NB4 (cell line): Measurements from ENCODE around the gene PA2G4.

Source experiments
- POLR2A ChIP-seq: IDR thresholded peaks from 2 replicates; pipeline ENCODE4 v1.6.1; 2011; ENCODE audit warnings: mild to moderate bottlenecking; ENCODE audit not compliant: insufficient read length; ENCODE audit errors: extremely low read depth
- TF ChIP-seq, protein P1 (sequence below): IDR thresholded peaks from one replicate; pipeline ENCODE4 v1.5.1; 2012; ENCODE audit warnings: low read depth, low read length
- TF ChIP-seq, protein P2 (sequence below): IDR thresholded peaks from 2 replicates; pipeline ENCODE4 v1.6.1; 2011; ENCODE audit warnings: low read depth, low read length

GRCh38 chr12:56116267-56117081, 12.1 kb downstream of the PA2G4 start, which contains the start of gene RPL41:
- TF ChIP-seq, protein P1, sequence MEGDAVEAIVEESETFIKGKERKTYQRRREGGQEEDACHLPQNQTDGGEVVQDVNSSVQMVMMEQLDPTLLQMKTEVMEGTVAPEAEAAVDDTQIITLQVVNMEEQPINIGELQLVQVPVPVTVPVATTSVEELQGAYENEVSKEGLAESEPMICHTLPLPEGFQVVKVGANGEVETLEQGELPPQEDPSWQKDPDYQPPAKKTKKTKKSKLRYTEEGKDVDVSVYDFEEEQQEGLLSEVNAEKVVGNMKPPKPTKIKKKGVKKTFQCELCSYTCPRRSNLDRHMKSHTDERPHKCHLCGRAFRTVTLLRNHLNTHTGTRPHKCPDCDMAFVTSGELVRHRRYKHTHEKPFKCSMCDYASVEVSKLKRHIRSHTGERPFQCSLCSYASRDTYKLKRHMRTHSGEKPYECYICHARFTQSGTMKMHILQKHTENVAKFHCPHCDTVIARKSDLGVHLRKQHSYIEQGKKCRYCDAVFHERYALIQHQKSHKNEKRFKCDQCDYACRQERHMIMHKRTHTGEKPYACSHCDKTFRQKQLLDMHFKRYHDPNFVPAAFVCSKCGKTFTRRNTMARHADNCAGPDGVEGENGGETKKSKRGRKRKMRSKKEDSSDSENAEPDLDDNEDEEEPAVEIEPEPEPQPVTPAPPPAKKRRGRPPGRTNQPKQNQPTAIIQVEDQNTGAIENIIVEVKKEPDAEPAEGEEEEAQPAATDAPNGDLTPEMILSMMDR = no peak
- TF ChIP-seq, protein P2, sequence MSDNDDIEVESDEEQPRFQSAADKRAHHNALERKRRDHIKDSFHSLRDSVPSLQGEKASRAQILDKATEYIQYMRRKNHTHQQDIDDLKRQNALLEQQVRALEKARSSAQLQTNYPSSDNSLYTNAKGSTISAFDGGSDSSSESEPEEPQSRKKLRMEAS = peak; percentile 58; the same call in 1 of the 2 replicates
- TF ChIP-seq POLR2A = peak; percentile 99
